Body of pancreas (tissue), 4 donors: ENCODE measurements around the gene EHMT1.

Source experiments
- CTCF ChIP-seq, 7 experiments: fragments of 450-650 bp in 4 of 7; fragments of 200-600 bp in 3 of 7; sonication (generic) in 3 of 7; IDR thresholded peaks; one replicate each; pipeline ENCODE4 v1.5.1; 2016 to 2019; ENCODE audit warnings: antibody characterized with exemption in 7 of 7
- POLR2A ChIP-seq, 3 donors: fragments of 450-650 bp; IDR thresholded peaks; one replicate each; pipeline ENCODE4 v1.6.1; 2016; ENCODE audit warnings: antibody characterized with exemption in 3 of 3, mild to moderate bottlenecking in 2 of 3

GRCh38 chr9:137878146-137878941 is 259.5 kb downstream of the EHMT1 start:
- no peak for TF ChIP-seq CTCF (IDR thresholded peaks at IDR 0.05)
- TF ChIP-seq POLR2A (IDR thresholded peaks at IDR 0.05), result no peak
